ENCODE data around the gene GLI2. TPM values are rescaled to one million over a fixed set of nuclear protein-coding genes. Genes with fewer than 3 reads are reported as not detected.

Gene GLI2
- total and polyA plus RNA-seq, 2 of the 8 experiments (the other 6 are each of a cell fraction or from before 2014, with no cell fraction given), result 18.4 to 46.9 TPM

DNA sequence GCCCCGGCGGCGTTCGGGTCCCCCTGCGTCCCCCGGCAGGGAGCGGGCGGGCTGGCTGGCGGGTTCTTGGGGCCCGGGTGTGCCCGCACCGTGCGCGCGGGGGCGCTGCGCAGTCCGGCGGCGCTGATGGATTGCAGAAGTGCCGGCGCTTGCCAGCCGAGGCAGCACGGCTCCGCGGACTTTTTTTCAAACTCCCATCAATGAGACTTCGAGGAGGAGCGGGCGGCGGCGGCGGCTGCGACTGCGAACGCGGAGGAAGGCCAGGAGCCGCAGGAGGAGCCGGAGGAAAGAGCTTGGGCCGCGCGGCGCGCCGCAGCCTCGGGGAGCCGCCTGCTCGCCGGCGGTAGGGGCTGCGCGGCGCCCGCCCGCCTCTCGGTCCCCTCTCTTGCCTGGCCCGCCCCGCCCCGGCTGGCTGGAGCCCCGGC, at the start of gene GLI2 (continued):
- TF ChIP-seq, protein P1, sequence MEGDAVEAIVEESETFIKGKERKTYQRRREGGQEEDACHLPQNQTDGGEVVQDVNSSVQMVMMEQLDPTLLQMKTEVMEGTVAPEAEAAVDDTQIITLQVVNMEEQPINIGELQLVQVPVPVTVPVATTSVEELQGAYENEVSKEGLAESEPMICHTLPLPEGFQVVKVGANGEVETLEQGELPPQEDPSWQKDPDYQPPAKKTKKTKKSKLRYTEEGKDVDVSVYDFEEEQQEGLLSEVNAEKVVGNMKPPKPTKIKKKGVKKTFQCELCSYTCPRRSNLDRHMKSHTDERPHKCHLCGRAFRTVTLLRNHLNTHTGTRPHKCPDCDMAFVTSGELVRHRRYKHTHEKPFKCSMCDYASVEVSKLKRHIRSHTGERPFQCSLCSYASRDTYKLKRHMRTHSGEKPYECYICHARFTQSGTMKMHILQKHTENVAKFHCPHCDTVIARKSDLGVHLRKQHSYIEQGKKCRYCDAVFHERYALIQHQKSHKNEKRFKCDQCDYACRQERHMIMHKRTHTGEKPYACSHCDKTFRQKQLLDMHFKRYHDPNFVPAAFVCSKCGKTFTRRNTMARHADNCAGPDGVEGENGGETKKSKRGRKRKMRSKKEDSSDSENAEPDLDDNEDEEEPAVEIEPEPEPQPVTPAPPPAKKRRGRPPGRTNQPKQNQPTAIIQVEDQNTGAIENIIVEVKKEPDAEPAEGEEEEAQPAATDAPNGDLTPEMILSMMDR (IDR thresholded peaks at IDR 0.05; ENCODE audit: control extremely low read depth in 1 of 3, insufficient read depth in 1 of 3, low read depth in 1 of 3, low read length in 3 of 3), result peak; percentile 66 to 98 (median 83)
- TF ChIP-seq, protein P2, sequence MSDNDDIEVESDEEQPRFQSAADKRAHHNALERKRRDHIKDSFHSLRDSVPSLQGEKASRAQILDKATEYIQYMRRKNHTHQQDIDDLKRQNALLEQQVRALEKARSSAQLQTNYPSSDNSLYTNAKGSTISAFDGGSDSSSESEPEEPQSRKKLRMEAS (IDR thresholded peaks at IDR 0.05), result peak; percentile 42; the same call in 1 of the 2 replicates
- TF ChIP-seq CBX8 (IDR thresholded peaks at IDR 0.05; ENCODE audit: borderline replicate concordance, low read depth, low read length) (no peak), SP2 (IDR thresholded peaks at IDR 0.05; ENCODE audit: low read length) (no peak), PHF8 (conservative IDR thresholded peaks at IDR 0.05; ENCODE audit: low read depth, low read length) (peak; percentile 25; the same call in 1 of the 2 replicates), TAF7 (optimal IDR thresholded peaks at IDR 0.05; ENCODE audit: borderline replicate concordance, low read depth, low read length) (no peak), HDAC6 (IDR thresholded peaks at IDR 0.05; ENCODE audit: low read depth, low read length) (no peak), TAF1 (IDR thresholded peaks at IDR 0.05; ENCODE audit: low read depth, low read length) (peak; percentile 60), SRF (IDR thresholded peaks at IDR 0.05; ENCODE audit: low read depth, low read length) (no peak), POLR2AphosphoS5 (IDR thresholded peaks at IDR 0.05; ENCODE audit: low read depth, low read length) (no peak), CTBP2 (IDR thresholded peaks at IDR 0.05; ENCODE audit: borderline replicate concordance, insufficient read depth, insufficient read length, low read length) (no peak), NRF1 (IDR thresholded peaks at IDR 0.05; ENCODE audit: low read depth, low read length) (0 out of 2 replicates have a peak, but pooled peaks have one; percentile 18), FOSL1 (IDR thresholded peaks at IDR 0.05; ENCODE audit: insufficient read depth, low read depth, low read length) (no peak), BACH1 (IDR thresholded peaks at IDR 0.05; ENCODE audit: low read length) (no peak), EGR1 (IDR thresholded peaks at IDR 0.05; ENCODE audit: borderline replicate concordance, low read depth, low read length) (peak; percentile 42; the same call in 1 of the 2 replicates), POU5F1 (IDR thresholded peaks at IDR 0.05; ENCODE audit: low read depth, low read length) (no peak), RAD21 (IDR thresholded peaks at IDR 0.05 in 1 of 2, conservative IDR thresholded peaks at IDR 0.05 in 1 of 2; ENCODE audit: low read depth in 2 of 2, low read length in 2 of 2) (peak; percentile 60 to 78)
- TF ChIP-seq, protein P3, sequence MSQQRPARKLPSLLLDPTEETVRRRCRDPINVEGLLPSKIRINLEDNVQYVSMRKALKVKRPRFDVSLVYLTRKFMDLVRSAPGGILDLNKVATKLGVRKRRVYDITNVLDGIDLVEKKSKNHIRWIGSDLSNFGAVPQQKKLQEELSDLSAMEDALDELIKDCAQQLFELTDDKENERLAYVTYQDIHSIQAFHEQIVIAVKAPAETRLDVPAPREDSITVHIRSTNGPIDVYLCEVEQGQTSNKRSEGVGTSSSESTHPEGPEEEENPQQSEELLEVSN (IDR thresholded peaks at IDR 0.05), result no peak

All from H1 (cell line).